GM21447 (cell line): ENCODE data around the gene TMEM9B.

ENCODE experiments used
- ATAC-seq: cut with Tn5 transposase; IDR thresholded peaks from one replicate; pipeline ENCODE4 v1.9.1; 2021; ENCODE audit not compliant: unreplicated experiment

The TMEM9B gene

GRCh38 chr11:8932564-8933180 is 31.6 kb downstream of the TMEM9B start, which contains the start of gene C11orf16:
C11orf16 (minus strand) TSS chr11:8932947; CDS start chr11:8932308, 639 bp downstream.
- ATAC-seq: no peak

- ATAC-seq: no peak
These were observed 33.6 kb downstream of the TMEM9B start for GRCh38 chr11:8930456-8931175.

GRCh38 chr11:8928981-8929615 is 35.1 kb downstream of the TMEM9B start:
- ATAC-seq: no peak

- no peak for ATAC-seq
These were observed 36.0 kb downstream of the TMEM9B start for GRCh38 chr11:8928205-8928604.

GRCh38 chr11:8927233-8927632 is 37.0 kb downstream of the TMEM9B start:
- no peak for ATAC-seq

GRCh38 chr11:8926236-8926635 is 38.0 kb downstream of the TMEM9B start:
- ATAC-seq: no peak

GRCh38 chr11:8925711-8926110 is 38.5 kb downstream of the TMEM9B start:
- ATAC-seq: no peak

- ATAC-seq: no peak
These were observed 41.6 kb downstream of the TMEM9B start for GRCh38 chr11:8922691-8923090.

- ATAC-seq: no peak
These were observed 47.0 kb downstream of the TMEM9B start for GRCh38 chr11:8917157-8917825.

- no peak for ATAC-seq
These were observed 49.6 kb downstream of the TMEM9B start for GRCh38 chr11:8914661-8915018.

GRCh38 chr11:8913961-8914660 is 50.1 kb downstream of the TMEM9B start:
- no peak for ATAC-seq

- peak; percentile 75 for ATAC-seq
These were observed 53.0 kb downstream of the TMEM9B start, which contains the start of gene AKIP1 for GRCh38 chr11:8911029-8911823. AKIP1 (plus strand) TSS chr11:8911189; CDS start chr11:8911450, 261 bp downstream.

- peak; percentile 14 for ATAC-seq
These were observed 53.6 kb downstream of the TMEM9B start for GRCh38 chr11:8910649-8911026.

- no peak for ATAC-seq
These were observed 56.1 kb downstream of the TMEM9B start for GRCh38 chr11:8908099-8908498.

GRCh38 chr11:8907116-8907515 is 57.1 kb downstream of the TMEM9B start:
- no peak for ATAC-seq

GRCh38 chr11:8905528-8906165 is 58.6 kb downstream of the TMEM9B start:
- ATAC-seq: no peak

GRCh38 chr11:8899119-8899753 is 65.0 kb downstream of the TMEM9B start:
- ATAC-seq: no peak
